Epidermal melanocyte (primary cell): ENCODE results near the gene GULP1.
A peak's percentile ranks its signal among the peaks of the same experiment; 100 is the strongest.

Experiments used
- DNase-seq: peaks from one replicate; pipeline ENCODE4 v3.0.0; 2011; ENCODE audit warnings: low spot score; ENCODE audit not compliant: insufficient read length

GULP1 gene

GRCh38 chr2:188322569-188323551, 31.2 kb downstream of the GULP1 start:
- DNase-seq: no peak

GRCh38 chr2:188324067-188324466, 32.4 kb downstream of the GULP1 start:
- no peak for DNase-seq

- no peak for DNase-seq
These were observed 34.6 kb downstream of the GULP1 start for GRCh38 chr2:188326290-188326668.

- no peak for DNase-seq
These were observed 35.1 kb downstream of the GULP1 start for GRCh38 chr2:188326669-188327301.

GRCh38 chr2:188327518-188328213, 36.0 kb downstream of the GULP1 start:
- DNase-seq: no peak

GRCh38 chr2:188328419-188328818, 36.7 kb downstream of the GULP1 start:
- no peak for DNase-seq

- no peak for DNase-seq
These were observed 38.8 kb downstream of the GULP1 start for GRCh38 chr2:188330316-188331053.

GRCh38 chr2:188332619-188333018, 40.9 kb downstream of the GULP1 start:
- no peak for DNase-seq

- DNase-seq: peak; percentile 71
These were observed 42.3 kb downstream of the GULP1 start for GRCh38 chr2:188333751-188334524.

GRCh38 chr2:188338463-188338862, 46.8 kb downstream of the GULP1 start:
- no peak for DNase-seq

- DNase-seq: no peak
These were observed 48.6 kb downstream of the GULP1 start for GRCh38 chr2:188340257-188340656.

- DNase-seq: no peak
These were observed 53.3 kb downstream of the GULP1 start for GRCh38 chr2:188345020-188345419.

GRCh38 chr2:188345426-188345825, 53.8 kb downstream of the GULP1 start:
- no peak for DNase-seq

GRCh38 chr2:188345831-188346458, 54.3 kb downstream of the GULP1 start:
- DNase-seq: no peak

GRCh38 chr2:188349019-188349418, 57.3 kb downstream of the GULP1 start:
- no peak for DNase-seq

- no peak for DNase-seq
These were observed 61.6 kb downstream of the GULP1 start for GRCh38 chr2:188353282-188353681.

GRCh38 chr2:188360485-188361263, 69.0 kb downstream of the GULP1 start:
- no peak for DNase-seq

GRCh38 chr2:188364033-188364630, 72.5 kb downstream of the GULP1 start:
- no peak for DNase-seq
